SU-DHL-6 (cell line): ENCODE measurements around the gene FYCO1.

Experiments
- CTCF ChIP-seq: fragments of 200-600 bp; sonication (generic); IDR thresholded peaks from one replicate; pipeline ENCODE4 v1.5.1; 2017; ENCODE audit warnings: antibody characterized with exemption, mild to moderate bottlenecking, low read length, moderate library complexity; ENCODE audit not compliant: insufficient read depth, poor library complexity, severe bottlenecking
- EZH2phosphoT487 ChIP-seq: fragments of 200-600 bp; sonication (generic), shearing (Covaris generic); conservative IDR thresholded peaks from 2 replicates; pipeline ENCODE4 v1.6.1; 2018; ENCODE audit warnings: mild to moderate bottlenecking, antibody characterized with exemption, low read length, moderate library complexity, mixed read lengths

- TF ChIP-seq CTCF (no peak), EZH2phosphoT487 (no peak)
Measured at GRCh38 chr3:45871780-45872179, 123.8 kb downstream of the FYCO1 start.
